NCI-H1092 (cell line): ENCODE data around the gene KDF1.
"Not testable (repeated sequence)": the region's sequence is repeated elsewhere in the genome, so short reads cannot be mapped to it uniquely, and the experiment has no call there.

Experiments
- DNase-seq: peaks from one replicate; lab custom pipeline; 2025; lab: John Stamatoyannopoulos, UW

The KDF1 gene

GRCh38 chr1:26956321-26956720 is 3.9 kb downstream of the KDF1 start:
- DNase-seq = no peak

- DNase-seq = no peak
Observed at GRCh38 chr1:26953374-26953773, 6.9 kb downstream of the KDF1 start.

- no peak for DNase-seq
Observed at GRCh38 chr1:26951821-26952497, 8.3 kb downstream of the KDF1 start.

GRCh38 chr1:26951216-26951615 is 9.1 kb downstream of the KDF1 start:
- DNase-seq = no peak

- no peak for DNase-seq
Observed at GRCh38 chr1:26950602-26951001, 9.7 kb downstream of the KDF1 start.

GRCh38 chr1:26949926-26950319 is 10.3 kb downstream of the KDF1 start:
- DNase-seq = no peak

GRCh38 chr1:26949266-26949925 is 10.9 kb downstream of the KDF1 start:
- DNase-seq = no peak

- not testable (repeated sequence) for DNase-seq
Observed at GRCh38 chr1:26948725-26949057, 11.6 kb downstream of the KDF1 start.

GRCh38 chr1:26946270-26946669 is 14.0 kb downstream of the KDF1 start:
- no peak for DNase-seq

- DNase-seq = no peak
Observed at GRCh38 chr1:26945728-26946127, 14.5 kb downstream of the KDF1 start.

GRCh38 chr1:26945138-26945537 is 15.1 kb downstream of the KDF1 start:
- no peak for DNase-seq

GRCh38 chr1:26942656-26943055 is 17.6 kb downstream of the KDF1 start:
- no peak for DNase-seq

GRCh38 chr1:26941311-26941710 is 19.0 kb downstream of the KDF1 start:
- DNase-seq = no peak

GRCh38 chr1:26938659-26939025 is 21.6 kb downstream of the KDF1 start:
- no peak for DNase-seq

GRCh38 chr1:26938004-26938658 is 22.1 kb downstream of the KDF1 start:
- no peak for DNase-seq

GRCh38 chr1:26936823-26937222 is 23.4 kb downstream of the KDF1 start:
- no peak for DNase-seq

GRCh38 chr1:26932531-26932930 is 27.7 kb downstream of the KDF1 start:
- no peak for DNase-seq

GRCh38 chr1:26923711-26924110 is 36.6 kb downstream of the KDF1 start:
- DNase-seq = no peak

- no peak for DNase-seq
Observed at GRCh38 chr1:26922901-26923300, 37.4 kb downstream of the KDF1 start.

GRCh38 chr1:26922431-26922729 is 37.9 kb downstream of the KDF1 start:
- no peak for DNase-seq

GRCh38 chr1:26921540-26922430 is 38.5 kb downstream of the KDF1 start, which contains the start of gene NUDC:
Gene NUDC (plus strand): TSS chr1:26921743. CDS start chr1:26921849, 106 bp downstream.
- peak; percentile 99 for DNase-seq

GRCh38 chr1:26921126-26921539 is 39.1 kb downstream of the KDF1 start:
- no peak for DNase-seq
